IPS DF 19.7 (cell line): ENCODE data around the gene TMTC2.

ENCODE experiments used
- DNase-seq: peaks from one replicate; pipeline ENCODE4 v3.0.0-alpha.2; 2013; ENCODE audit warnings: low read depth, low spot score

The TMTC2 gene

DNA sequence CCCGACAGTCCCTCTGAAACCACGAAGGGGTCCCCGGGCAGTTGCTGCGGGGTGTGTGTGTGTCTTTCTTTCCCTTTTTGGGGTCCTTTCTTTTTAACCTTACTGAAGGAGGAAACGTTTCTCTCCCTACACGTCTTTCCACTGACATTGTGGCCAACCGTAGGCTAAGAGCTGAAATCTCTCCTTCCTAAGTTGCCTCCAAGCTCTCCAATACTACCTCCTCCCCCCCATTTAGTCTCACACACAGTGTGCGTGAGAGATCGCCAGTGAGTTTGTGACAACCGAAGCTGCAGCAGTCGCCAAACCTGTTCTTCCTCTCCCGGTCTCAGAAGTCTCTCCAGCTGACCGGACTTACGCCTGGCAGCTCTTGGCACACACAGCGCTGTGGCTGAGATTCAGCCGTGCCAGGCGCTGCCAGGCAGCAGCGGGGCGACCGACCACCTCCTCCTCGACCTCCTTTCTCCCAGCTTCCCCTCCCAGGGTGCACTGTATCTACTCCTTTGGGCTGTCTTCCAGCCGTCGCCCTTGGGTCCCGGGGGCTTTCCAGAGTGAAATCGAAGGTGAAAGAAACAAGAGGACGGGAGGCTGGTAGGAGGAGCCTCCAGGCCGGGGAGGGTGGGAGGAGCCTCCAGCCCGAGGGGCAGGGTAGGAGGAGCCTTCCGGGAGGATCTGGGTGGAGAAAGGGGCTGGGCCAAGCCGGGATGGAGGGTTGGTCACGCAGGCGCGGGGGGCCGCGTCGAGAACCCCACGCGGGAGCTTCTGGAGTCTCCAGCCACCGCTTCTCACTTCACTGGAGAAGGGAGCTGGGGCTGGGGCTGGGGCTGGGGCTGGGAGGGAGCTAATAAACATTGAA lies at the start of gene TMTC2:
Gene TMTC2, plus strand, starts transcription at position 739 of the 853 bp plus-strand sequence.
- no peak for DNase-seq

DNA sequence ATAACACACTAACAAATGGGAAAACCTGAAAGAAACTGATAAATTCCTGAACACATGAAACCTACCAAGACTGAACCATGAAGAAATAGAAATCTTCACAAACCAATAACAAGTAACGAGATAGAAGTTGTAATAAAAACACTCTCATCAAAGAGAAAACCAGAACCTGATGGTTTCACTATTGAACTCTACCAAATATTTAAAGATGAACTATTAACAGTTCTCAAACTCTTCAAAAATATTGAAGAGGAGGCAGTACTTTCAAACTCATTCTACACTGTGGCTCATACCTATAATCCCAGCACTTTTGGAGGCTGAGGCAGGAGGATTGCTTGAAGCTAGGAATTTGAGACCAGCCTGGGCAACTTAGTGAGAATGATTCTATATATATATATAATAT lies 48.4 kb upstream of the TMTC2 start:
- DNase-seq, result no peak

DNA sequence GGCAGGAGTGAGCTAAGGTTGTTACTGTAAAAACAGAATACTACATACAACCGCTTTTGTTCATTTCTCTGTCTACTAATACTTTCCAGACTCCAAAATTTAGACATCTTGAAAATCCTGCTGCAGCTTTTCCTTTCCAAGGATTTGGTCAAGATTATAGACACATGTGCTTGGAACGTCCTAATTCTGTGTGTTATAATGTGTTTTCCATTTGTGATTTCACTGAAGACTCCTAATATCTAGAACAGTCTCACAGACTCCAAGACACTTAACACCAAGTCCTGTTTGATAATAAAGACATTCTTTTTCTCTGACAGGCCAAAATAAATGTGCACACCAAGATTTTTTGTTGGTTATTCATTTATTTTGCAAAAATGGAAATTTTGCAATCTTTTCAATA lies 41.8 kb upstream of the TMTC2 start:
- no peak for DNase-seq

DNA sequence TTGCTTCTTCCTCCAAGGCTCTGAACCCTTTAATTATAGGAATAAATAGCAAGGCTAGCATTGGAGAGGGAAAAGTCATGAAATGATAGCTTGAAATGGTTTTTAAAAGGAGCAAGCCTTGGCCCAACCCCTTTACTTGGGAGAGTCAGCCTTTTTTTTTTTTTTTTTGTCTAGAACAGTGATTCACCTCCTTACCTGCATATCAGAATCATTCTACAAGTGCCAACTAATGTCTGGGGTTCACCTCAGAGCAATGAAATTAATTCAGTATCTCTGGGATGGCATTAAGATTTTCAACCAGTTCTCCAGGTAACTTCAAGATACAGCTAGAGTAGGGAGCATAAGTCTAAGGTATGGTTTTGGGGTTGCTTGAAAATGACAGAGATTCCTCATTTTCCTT lies 41.3 kb upstream of the TMTC2 start:
- DNase-seq, result no peak

DNA sequence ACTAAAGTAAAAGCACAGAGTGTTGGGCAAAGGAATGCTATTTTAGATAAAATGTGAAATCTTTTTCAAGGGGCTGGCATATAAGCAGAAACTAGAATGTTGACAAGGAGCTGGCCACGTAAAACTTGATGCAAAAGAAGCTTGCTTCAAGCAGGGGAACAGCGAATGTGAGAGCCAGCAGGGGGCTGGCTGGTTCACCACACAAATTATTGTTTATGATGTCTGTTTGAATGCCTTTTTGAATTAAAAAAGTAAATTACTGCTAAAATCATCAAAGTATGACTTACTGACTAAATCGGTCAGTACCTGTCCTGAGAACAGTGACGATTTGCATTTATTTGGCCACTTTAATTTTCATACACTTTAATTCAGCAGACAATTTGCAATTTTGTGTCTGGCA lies 38.9 kb upstream of the TMTC2 start:
- no peak for DNase-seq

DNA sequence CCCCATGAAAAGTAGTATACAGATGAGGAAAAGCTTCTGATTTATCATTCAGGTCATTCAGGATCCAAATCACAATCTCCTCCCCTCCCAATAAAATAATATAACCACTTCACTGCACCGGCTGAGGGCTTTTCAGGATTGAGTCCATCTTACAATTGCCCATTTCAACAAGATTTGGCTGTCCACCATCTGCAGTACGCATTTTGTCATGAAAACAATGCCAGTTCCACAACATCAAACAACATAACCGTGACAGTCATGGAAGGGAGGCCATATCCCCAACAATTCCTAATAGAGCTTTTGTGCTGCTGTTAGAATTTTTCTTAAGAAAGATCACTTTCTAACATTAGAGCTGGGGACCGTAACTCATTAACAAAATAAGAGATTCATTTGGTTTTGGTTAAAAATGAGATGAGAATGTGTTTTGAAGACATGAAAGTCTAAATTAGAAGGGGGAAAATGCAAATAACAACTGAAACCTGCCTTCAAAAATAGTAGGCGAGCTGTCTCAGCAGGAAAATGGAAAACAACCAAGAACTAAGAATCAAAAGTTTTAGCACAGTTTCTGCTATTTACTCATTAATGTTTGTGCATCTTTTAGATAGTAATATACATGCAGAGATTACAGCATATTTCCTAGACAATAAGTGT lies 38.3 kb upstream of the TMTC2 start:
- DNase-seq, result no peak

DNA sequence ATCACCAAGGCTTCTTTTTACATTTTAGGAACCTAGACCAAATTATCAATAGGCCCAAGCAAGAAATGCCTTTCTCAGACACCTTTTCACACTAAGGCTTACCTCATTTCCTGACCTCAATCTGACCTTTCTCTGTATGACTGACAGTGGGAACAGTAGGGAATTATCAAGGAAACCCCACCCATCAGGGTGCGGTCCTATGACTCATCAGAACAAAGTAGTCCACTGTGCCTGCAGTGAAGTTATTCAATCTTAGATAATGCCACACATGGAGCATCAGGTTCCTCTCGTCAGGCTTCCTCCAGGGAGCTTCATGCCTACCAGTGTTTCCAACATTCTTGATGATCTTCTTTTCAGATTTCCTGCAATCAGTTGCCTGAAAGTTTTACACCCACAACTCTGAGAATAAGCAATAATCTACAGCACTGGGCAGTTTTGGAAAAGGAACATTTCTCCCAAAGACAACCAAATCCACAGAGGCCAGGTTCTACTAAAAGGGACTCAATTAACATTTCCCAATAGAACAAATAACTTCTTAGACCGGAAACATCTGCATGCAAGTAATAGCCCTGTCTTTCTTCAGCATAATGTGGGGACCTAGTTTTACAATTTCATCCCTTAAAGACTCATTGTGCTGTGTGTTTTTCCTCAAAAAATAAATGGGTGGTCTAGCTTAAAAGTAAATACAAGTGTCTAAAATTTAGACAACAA lies 35.9 kb upstream of the TMTC2 start:
- DNase-seq, result no peak

DNA sequence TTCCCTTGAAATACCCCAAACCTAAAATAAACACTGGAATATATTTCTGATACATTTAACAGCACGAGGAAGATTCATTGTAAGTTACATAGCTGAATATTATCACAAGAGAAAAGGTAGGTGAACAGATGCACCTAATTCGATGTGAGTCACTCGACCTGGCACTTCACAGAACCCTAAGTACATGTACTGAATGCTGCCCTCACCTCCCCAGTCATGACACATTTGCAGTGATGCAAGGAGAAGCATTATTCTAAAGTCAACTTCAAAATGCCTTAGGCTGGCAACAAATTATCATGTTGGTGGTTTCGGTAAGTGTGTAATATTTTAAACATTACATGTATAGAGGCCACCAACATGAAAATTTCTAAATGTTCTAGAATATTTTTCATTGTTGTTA lies 35.2 kb upstream of the TMTC2 start:
- DNase-seq, result no peak

DNA sequence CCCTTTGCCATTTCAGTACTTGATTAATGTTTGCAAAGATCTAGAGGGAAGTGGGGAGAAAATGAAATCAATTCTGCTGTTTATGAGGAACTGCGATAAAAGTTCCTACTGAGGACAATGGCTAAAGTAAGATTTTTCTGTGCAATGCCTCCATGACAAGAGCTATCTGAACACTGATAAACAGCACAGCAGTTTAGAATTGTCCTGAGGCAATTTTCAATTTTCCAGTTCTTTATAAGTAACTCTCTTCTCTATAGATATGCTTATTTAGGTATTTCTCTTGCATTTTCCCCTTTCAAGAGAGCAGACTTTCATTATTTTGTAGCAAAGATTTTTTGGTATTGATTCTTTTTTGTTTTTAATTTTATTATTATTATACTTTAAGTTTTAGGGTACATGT lies 34.6 kb upstream of the TMTC2 start:
- no peak for DNase-seq

DNA sequence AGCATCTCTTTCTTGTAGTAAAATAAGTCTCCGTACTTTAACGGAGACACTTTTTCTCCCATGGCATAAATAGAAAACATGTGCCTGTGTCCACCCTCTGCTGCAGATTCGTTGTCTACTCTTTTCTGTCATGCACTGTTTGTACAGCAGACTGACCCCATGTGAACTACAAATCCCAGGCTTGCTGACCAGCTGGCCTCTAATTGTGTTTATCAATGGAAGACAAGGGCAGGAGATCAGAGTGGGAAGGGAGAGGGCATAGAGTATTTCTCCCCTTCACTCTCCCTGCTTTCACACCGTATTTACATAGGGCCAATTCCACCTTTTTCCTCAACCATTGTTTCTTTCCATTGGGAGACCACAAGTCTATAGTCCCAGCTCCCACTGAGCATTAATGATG lies 31.0 kb upstream of the TMTC2 start:
- no peak for DNase-seq

DNA sequence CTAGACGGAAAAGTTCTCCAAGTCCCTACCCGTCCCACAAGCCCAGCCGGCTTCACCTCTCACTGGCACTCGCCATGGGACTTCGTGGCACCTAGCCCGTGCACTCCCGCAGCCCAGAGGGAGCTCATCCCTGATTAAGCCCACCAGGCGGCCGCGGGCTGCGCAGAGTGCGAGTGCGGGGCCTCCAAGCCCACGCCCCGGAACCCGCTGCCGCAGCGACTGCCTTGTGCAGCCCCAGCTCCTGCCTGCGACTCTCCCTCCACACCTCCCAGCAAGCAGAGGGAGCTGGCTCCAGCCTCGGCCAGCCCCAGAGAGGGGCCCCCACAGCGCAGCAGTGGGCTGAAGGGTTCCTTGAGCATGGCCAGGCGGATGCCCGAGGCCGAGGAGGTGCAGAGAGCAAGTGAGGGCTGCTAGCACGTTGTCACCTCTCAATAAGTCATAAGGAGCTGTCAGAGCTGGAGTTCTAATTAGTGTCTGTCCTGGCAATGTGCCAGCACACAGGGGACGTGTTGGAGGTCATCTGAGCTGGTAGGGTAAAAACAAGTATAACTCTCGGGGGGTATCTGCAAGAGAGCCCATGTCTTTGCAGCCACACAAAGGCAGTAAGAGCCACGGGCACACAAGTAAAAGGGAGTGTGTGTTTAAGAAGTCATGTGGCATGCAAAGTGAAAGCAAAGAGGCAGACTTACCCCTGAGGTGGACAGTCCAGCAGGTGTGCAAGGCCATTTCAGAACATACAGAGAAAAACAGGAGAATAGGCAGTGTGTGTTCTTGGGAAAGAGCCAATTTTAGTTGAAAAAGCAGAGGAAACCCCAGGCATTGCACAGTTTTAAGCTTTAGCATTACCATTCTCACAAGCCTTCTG lies 27.1 kb upstream of the TMTC2 start:
- DNase-seq, result no peak

DNA sequence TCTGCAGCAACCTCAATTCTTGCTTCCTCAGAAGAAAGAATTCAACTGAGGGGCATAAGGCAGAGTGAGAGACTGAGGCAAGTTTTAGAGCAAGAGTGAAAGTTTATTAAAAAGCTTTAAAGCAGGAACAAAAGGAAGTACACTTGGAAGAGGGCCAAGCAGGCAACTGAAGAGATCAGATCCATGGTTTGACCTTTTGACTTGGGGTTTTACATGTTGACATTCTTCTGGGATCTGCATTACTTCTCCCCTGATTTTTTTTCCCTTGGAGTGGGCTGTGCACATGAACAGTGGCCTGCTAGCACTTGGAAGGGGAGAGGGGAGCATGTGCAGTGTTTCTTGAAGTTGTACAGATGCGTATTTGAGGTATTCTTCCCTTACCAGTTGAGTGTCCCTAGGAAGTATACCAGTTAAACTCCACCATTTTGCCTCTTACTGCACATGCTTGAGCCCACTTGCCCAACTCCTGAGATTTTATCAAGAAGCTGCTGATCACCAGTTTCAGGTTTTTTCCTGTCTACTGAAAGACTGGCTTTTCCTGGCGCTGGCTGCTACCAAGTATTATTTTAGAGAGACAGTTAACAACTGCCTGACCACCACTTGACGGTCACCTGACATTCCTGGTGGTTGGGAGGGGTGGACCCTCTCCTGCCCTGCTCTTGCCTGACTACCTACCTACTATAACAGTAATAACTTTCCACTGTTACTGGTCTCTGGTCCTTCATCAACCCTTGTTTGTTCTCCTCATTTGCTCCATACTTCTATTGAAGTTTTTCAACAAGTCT lies 26.0 kb upstream of the TMTC2 start:
- DNase-seq, result no peak

DNA sequence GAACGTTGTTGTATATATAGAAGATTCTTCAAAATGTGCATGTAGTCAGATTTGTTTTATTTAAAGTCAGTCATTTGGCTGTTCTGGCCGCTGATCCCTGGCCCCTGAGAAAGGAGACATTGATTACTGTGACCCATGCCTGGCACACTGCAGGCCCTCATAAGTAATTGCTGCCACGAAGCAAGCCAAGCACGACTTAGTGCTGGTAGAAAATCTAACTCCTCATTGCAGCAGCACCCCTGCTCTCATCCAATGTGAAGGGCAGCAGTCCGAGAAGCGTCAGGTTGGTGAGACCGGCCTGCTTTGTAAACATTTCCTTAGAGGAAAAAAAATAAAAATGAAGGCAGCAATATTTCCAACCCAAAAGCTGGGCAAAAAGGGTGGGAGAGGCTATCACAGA lies 22.8 kb upstream of the TMTC2 start:
- no peak for DNase-seq

DNA sequence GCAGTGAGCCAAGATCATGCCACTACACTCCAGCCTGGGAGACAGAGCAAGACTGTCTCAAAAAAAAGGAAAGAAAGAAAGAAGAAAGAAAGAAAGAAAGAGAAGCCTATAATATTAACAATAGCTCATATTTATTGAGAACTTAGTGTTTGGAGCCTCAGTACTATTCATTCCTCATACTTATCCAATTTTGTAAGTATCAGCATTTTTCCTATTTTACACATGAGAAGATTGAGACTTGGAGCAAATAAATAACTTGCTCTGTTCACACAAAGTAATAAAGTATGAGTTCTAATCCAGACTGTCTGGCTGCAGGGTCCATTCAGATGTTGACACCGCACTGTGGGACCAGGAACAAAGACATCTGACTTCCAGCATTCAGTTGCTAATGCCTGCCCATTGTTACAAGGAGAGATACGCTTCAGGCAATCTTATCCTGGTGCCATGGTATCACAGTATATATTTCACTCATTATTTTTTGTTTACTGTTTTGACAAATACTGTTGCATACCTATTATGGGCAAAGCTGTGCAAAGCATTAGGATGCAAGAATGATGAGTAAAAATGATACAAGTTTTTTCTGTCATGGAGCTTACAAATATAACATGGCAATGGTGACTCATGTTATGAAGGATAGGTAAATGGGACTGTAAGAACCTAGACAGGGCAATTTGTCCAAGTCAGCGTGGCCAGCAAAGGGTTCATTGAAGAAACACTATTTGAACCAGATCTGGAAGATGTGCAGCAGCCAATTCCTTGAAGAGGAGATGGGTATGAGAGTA lies 21.4 kb upstream of the TMTC2 start:
- no peak for DNase-seq

DNA sequence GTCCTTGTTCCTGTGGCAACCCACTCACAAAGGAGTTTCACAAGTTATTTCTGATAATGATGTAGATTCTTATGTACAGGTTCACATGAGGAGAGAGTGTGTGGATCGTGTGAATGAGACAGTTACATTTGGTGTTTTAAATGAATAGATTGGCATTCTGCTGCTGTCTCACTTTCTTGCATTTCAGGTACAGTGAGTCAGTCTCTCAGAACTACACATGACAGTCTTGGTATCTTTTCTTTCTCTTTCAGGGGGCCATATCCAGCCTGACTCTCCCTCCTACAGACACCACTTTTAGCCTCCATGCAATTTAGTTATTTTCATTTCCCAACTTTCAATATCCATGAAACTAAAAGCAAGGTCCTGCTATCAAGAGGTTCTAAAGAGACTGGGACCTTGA lies 19.9 kb upstream of the TMTC2 start:
- DNase-seq, result no peak

DNA sequence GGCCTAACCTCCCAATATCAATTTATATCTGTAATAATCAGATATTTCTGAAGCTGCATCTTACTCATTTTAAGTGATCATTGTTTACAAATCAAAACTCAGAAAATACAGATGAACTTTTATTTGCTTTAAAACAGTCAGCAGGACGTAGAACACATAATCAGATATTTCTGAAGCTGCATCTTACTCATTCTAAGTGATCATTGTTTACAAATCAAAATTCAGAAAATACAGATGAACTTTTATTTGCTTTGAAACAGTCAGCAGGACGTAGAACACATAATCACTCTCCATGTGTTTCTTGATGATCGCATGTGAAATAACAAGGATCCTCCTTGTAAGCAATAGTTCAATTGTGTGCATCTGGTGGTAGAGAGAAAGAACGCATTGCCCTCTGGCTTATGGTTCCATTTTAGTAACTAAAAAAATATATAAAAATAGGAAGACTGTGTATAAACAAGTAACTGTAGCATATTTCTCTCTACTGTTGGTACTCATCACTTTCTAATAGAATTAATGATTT lies 15.0 kb upstream of the TMTC2 start:
- no peak for DNase-seq

DNA sequence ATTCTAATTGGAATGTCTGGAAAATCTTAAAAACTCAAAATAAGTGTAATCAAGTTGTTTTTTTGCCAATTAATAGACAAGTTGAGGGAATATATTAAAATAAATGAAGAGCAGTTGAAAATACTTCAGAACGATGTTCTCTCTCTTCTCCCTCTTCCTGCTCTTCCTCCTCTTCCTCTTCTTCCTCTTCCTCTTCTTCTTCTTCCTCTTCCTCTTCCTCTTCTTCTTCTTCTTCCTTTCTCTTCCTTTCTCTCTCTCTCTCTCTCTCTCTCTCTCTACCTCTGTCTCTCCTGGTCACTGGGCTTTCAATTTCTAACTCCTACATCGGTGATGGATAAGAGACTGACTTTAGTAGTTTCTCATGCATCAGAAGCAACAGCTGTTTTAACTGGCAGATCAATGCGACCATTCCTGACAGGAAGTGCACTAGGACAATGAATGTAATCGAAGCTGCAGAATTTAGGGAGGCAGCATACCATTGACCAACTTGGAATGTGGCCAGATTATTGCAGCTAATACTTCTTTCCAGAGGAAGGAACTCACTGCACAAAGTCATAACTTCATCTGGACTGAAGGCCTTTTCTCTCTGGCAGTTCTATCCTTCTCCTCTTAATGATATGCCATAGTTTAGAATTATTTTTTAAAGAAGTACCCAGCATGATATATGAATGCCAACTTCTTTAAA lies 13.8 kb upstream of the TMTC2 start:
- no peak for DNase-seq

DNA sequence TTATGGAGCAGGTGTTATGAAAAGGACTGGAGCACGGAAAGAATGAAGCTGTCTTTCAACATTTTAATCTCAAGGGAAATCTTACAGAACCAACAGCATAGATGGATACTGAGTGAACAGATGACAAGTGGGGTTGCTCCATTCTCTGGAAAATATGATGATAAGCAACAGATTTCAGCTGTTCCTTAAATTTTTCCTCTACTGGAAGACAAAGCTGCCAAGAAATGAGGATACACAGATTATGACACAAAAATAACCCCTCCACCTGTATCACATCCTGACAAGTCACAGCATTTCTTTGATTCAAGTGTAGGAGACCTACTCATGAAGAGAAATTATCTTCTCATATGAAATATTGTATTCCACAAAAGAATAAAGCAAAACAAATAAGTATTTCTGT lies 13.0 kb upstream of the TMTC2 start:
- no peak for DNase-seq

DNA sequence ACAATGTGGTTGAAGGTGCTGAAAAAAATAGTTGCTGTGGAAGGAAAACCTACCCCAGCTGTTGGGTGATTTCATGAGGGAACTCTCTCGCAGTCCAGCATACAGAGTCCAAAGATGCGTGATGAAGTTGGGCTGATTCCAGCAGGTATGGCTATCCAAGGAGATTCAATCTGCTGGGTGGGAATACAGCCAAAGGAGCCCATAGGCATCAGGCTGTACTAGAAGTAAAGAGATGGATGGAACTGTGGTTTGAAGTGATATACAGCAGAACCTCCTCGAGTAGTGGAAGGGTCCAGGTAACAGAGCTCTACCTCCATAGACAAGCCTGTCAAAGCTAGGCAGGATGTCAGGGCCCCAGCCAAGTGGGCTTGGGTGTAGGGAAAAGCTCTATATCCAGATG lies 11.5 kb upstream of the TMTC2 start:
- DNase-seq, result no peak
